Suprapubic skin (tissue), 4 donors: ENCODE data around the gene TSC22D3. TPM values are rescaled to one million over a fixed set of nuclear protein-coding genes. Genes with fewer than 3 reads are reported as not detected.

Source experiments
- DNase-seq, 2 donors: peaks; one replicate each; pipeline ENCODE4 v3.0.0-alpha.2; 2019; ENCODE audit warnings: low spot score in 2 of 2
- H3K27ac ChIP-seq: fragments of 200-600 bp; sonication (generic); one replicate; pipeline ENCODE4 v1.5.1; 2019
- H3K27me3 ChIP-seq: fragments of 200-600 bp; sonication (generic); one replicate; pipeline ENCODE4 v1.5.1; 2019
- H3K36me3 ChIP-seq: fragments of 200-600 bp; sonication (generic); one replicate; pipeline ENCODE4 v1.5.1; 2019
- H3K4me1 ChIP-seq: fragments of 200-600 bp; sonication (generic); one replicate; pipeline ENCODE4 v1.5.1; 2019
- H3K4me3 ChIP-seq: fragments of 200-600 bp; sonication (generic); one replicate; pipeline ENCODE4 v1.5.1; 2019; ENCODE audit warnings: mild to moderate bottlenecking
- H3K9me3 ChIP-seq: fragments of 200-600 bp; sonication (generic); one replicate; pipeline ENCODE4 v1.5.1; 2019
- EP300 ChIP-seq: sonication (generic); formaldehyde crosslinking; IDR thresholded peaks from one replicate; pipeline ENCODE4 v1.6.1; 2017; ENCODE audit warnings: antibody characterized with exemption
- POLR2A ChIP-seq, 2 donors: fragments of 450-650 bp; IDR thresholded peaks; one replicate each; pipeline ENCODE4 v1.6.1; 2017; ENCODE audit warnings: antibody characterized with exemption in 2 of 2, mild to moderate bottlenecking in 2 of 2, moderate library complexity in 2 of 2
- POLR2AphosphoS5 ChIP-seq, 3 donors: sonication (generic); formaldehyde crosslinking; IDR thresholded peaks; one replicate each; pipeline ENCODE4 v1.6.1; 2017; ENCODE audit warnings: antibody characterized with exemption in 3 of 3
- WGBS: methylation state at CpG from one replicate; pipeline ENCODE4 v1.1.5; 2018; 5-methylcytosine and 5-hydroxymethylcytosine counted together
- total RNA-seq, 4 donors: library from RNA; depleted of rRNA; stranded (reverse); fragments of >200 nt; gene quantifications; one replicate each; pipeline ENCODE4 v1.1.0, GENCODE V29; 2016
- TF ChIP-seq, protein P1 (sequence below), 2 donors: fragments of 200-600 bp in 1 of 2; fragments of 450-650 bp in 1 of 2; sonication (generic) in 1 of 2; IDR thresholded peaks; one replicate each; pipeline ENCODE4 v1.5.1; 2016 to 2019; ENCODE audit warnings: antibody characterized with exemption in 2 of 2, mild to moderate bottlenecking in 1 of 2, moderate library complexity in 1 of 2

The TSC22D3 gene
- total RNA-seq, 4 donors from 2014 or later = 487 to 1,035 (median 681) TPM

DNA sequence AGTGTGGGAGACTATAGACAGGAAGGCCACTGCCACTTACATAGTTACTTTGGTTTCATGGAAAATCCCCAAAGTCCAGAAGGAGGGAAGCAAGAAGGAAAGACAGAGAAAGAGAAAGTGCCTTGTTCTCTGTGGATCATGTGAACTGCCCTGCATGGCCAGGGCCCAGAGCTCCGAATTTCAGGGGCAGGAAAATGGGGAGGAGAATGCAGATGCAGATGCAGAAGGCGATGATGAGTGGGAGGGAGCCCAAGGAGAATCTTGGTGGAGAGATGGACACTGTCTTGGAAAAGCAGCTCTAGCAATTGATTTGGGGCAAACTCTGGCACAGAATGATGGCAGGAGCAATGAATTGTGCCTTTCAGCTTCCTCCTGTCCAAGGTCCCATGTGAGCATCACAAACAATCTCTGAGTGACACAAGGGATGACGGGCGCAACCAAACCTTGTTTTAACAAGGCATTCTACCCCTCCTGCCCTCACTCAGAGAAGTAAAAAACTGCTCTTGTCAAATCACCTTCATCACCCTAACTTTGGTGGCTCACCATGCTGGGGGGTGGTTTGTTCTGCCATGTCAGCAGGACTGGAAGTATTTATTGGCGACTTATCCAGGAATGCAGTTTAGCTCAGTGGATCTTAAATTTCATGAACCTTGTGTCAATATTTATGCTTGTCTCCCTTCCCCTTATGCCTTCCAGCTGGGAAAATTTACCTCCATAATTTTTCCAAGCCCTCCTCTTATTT lies 53.5 kb downstream of the TSC22D3 start:
- peak overlapping the region; percentile 38 for H3K27ac ChIP-seq
- H3K27me3 ChIP-seq = no peaks in the 10 kb centered on the region
- H3K4me1 ChIP-seq = peaks cover 36% of the 10 kb centered on the region
- H3K9me3 ChIP-seq = no peaks in the 10 kb centered on the region
- H3K4me3 ChIP-seq = no peak overlapping the region
- no peak for TF ChIP-seq POLR2A (IDR thresholded peaks at IDR 0.05)
- 74% methylated on average over 5 of the region's 5 CpGs for WGBS
- H3K36me3 ChIP-seq = no peaks in the 10 kb centered on the region
- no peak for DNase-seq

DNA sequence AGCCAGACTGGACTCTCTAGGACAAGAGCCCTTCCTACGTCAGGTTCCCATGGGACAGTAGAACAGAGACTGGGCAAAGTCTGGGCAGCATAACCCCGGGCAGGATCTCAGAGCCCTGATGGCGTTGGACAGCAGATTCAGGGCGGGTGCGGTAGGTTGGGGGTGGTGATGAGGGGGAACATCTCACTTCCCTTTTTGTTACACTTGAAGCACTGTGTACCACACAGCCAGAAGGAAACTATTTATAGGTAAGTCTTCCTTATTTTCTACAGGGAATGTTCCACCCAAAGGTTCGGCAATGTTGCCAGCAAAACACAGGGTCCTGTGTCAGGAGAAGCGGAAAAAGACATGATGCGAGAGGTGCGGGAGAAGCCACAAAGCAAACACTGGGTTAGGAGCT lies 54.3 kb downstream of the TSC22D3 start:
- Histone ChIP-seq H3K36me3 (no peaks in the 10 kb centered on the region), H3K4me3 (no peak overlapping the region), H3K27ac (peak overlapping the region; percentile 38), H3K4me1 (peaks cover 34% of the 10 kb centered on the region), H3K9me3 (no peaks in the 10 kb centered on the region), H3K27me3 (no peaks in the 10 kb centered on the region)
- TF ChIP-seq EP300 (no peak), POLR2AphosphoS5 (IDR thresholded peaks at IDR 0.05) (no peak), POLR2A (IDR thresholded peaks at IDR 0.05) (no peak)
- TF ChIP-seq, protein P1, sequence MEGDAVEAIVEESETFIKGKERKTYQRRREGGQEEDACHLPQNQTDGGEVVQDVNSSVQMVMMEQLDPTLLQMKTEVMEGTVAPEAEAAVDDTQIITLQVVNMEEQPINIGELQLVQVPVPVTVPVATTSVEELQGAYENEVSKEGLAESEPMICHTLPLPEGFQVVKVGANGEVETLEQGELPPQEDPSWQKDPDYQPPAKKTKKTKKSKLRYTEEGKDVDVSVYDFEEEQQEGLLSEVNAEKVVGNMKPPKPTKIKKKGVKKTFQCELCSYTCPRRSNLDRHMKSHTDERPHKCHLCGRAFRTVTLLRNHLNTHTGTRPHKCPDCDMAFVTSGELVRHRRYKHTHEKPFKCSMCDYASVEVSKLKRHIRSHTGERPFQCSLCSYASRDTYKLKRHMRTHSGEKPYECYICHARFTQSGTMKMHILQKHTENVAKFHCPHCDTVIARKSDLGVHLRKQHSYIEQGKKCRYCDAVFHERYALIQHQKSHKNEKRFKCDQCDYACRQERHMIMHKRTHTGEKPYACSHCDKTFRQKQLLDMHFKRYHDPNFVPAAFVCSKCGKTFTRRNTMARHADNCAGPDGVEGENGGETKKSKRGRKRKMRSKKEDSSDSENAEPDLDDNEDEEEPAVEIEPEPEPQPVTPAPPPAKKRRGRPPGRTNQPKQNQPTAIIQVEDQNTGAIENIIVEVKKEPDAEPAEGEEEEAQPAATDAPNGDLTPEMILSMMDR (IDR thresholded peaks at IDR 0.05) = no peak
- 61% methylated on average over 9 of the region's 9 CpGs for WGBS
- DNase-seq = no peak

DNA sequence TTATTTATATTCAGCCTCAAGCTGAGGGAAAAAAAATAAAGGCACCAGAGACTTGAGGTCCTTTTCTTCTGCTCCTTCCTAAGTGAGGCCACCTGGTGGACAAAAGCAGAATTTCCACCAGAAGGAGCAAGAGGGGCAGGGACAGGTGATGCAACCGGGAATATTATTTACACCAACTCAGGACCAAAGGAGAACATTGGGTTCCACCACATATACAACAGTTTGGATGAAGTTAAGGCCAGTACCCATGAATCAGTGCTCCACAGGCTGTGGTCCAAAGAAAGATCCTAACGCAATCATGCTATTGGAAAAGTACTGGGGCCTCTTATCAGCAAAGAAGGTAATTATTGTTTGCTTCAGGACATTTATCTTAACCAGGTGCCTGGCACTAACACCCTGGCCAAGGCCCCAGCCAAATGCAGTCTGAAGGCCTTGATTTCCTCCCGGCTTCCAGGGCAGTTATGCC lies 57.4 kb downstream of the TSC22D3 start:
- Histone ChIP-seq H3K27me3 (no peaks in the 10 kb centered on the region), H3K36me3 (peaks cover 26% of the 10 kb centered on the region), H3K27ac (peak overlapping the region; percentile 24), H3K4me3 (no peak overlapping the region), H3K9me3 (no peaks in the 10 kb centered on the region), H3K4me1 (peaks cover 22% of the 10 kb centered on the region)
- peak in 1 of 2 donors; percentile 88 for DNase-seq
- TF ChIP-seq EP300 (peak; percentile 53), POLR2A (IDR thresholded peaks at IDR 0.05) (no peak), POLR2AphosphoS5 (IDR thresholded peaks at IDR 0.05) (peak in 2 of 3 donors; percentile 39 to 62)
- TF ChIP-seq, protein P1 (IDR thresholded peaks at IDR 0.05) = peak; percentile 57 to 95
- WGBS = 25% methylated on average over 2 of the region's 3 CpGs

DNA sequence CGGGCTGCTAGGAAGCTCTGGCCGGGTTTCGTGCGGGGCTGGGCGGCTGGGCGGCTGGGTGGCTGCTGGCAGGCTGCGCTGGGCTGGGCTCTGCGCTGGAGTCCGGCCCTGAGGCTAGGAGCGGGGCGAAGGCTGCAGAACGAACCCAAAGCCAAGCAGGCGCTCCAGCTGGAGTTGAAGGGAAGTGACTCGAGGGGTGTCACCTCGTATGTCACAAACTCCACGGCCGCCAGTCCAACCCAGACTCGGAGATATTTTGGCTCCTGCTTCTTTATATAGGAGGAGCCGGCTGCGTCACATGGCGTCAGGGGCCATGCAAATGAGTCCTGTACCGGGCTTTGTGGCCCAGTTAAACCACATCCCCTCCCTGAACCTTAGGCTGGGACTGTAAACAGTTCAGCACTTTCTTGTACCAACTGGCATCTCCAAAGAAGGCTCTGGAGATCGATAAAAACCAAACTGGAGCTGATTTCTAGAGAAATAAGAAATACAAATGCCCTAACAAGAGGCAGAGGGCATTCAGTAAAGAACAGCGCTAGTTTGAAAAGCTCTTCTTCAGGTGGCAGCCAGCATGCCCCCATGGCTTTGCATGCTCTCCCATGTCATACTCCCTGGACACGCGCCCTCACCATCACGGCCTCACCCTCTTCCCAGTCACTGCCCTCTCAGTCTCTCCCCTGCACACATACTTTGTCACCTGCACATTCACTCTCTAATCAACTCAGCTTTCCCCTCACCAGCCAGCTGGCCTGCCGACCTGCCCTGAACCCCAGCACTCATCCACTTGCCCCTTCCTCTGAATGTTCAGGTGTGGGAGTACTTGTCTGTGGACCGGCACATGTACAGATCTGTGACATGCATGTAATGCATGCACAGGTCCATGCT lies 58.5 kb downstream of the TSC22D3 start:
- H3K27ac ChIP-seq = peak overlapping the region; percentile 98
- H3K36me3 ChIP-seq = peaks cover 26% of the 10 kb centered on the region
- no peaks in the 10 kb centered on the region for H3K27me3 ChIP-seq
- DNase-seq = peak; percentile 95
- H3K4me1 ChIP-seq = peaks cover 22% of the 10 kb centered on the region
- H3K9me3 ChIP-seq = no peaks in the 10 kb centered on the region
- H3K4me3 ChIP-seq = peak overlapping the region; percentile 74
- 40% methylated on average over 18 of the region's 29 CpGs for WGBS
- TF ChIP-seq POLR2A (IDR thresholded peaks at IDR 0.05) (peak; percentile 93 to 97), EP300 (peak; percentile 49), POLR2AphosphoS5 (IDR thresholded peaks at IDR 0.05) (peak; percentile 84 to 97 (median 96))
- TF ChIP-seq, protein P1 (IDR thresholded peaks at IDR 0.05) = no peak

DNA sequence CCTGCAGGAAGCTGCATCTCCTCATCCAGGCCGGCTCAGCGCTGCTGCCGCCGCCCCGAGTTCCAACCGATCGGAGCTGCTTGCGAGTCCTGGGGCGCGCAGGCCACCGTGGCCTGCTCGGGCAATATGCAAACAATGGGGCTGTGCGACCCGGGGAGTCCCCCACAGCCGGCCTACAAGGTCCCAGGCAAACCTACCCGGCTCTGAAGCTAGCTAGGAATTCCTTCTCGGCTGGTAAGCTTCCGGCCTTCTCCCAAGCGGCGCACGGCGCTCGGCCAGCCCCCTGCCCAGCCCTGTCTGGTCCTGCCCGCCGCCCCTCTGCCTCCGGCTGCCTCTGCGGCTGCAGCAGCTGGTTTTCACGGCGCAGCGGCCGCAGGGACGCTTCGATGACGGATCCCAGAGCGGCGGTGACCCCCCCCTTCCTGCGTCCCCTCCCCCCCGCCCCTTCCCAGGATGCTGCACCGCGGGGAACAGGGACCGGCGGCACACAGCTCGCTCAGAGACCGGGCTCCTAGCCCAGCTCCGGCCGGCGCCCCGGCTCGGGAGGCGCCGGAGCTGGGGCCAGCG lies 59.4 kb downstream of the TSC22D3 start:
- Histone ChIP-seq H3K4me1 (peaks cover 28% of the 10 kb centered on the region), H3K4me3 (peak overlapping the region; percentile 74), H3K27ac (peak overlapping the region; percentile 98), H3K27me3 (no peaks in the 10 kb centered on the region), H3K36me3 (peaks cover 26% of the 10 kb centered on the region), H3K9me3 (no peaks in the 10 kb centered on the region)
- 18% methylated on average over 18 of the region's 52 CpGs for WGBS
- no peak for TF ChIP-seq POLR2AphosphoS5 (IDR thresholded peaks at IDR 0.05)
- TF ChIP-seq, protein P1 (IDR thresholded peaks at IDR 0.05) = no peak
- TF ChIP-seq EP300 = no peak
- no peak for TF ChIP-seq POLR2A (IDR thresholded peaks at IDR 0.05)
- DNase-seq = peak in 1 of 2 donors; percentile 62
